GM23338 (cell line): Measurements from ENCODE around the gene DIPK1A.
A peak's percentile ranks its signal among the peaks of the same experiment; 100 is the strongest.

Source experiments
- CTCF ChIP-seq, 2 experiments: fragments of 200-600 bp in 1 of 2; sonication (generic) in 1 of 2; conservative IDR thresholded peaks; 2 replicates each; pipeline versions ENCODE4 v1.5.1 to v1.6.1; 2016 to 2017; ENCODE audit warnings: antibody characterized with exemption in 2 of 2, low read depth in 2 of 2, mild to moderate bottlenecking in 2 of 2, moderate library complexity in 1 of 2
- EZH2 ChIP-seq: fragments of 200-600 bp; sonication (generic); IDR thresholded peaks from one replicate; pipeline ENCODE4 v1.8.0; 2017; ENCODE audit warnings: antibody characterized with exemption, mild to moderate bottlenecking, low read depth; ENCODE audit not compliant: unreplicated experiment

- TF ChIP-seq EZH2 (no peak), CTCF (conservative IDR thresholded peaks at IDR 0.05; ENCODE audit: low read depth in 2 of 2) (peak in 1 of 2 experiments; percentile 26; a peak in 2 of 4 replicates)
Observed at GRCh38 chr1:92902406-92902744, 58.9 kb downstream of the DIPK1A start.
